GM12878 (cell line): Measurements from ENCODE around the gene GNB5. TPM values are rescaled to one million over a fixed set of nuclear protein-coding genes. Genes with fewer than 3 reads are reported as not detected.

Source experiments
- ASH2L ChIP-seq: fragments of 300-600, 200-600 bp; sonication (generic); IDR thresholded peaks from 2 replicates; pipeline ENCODE4 v1.6.1; 2017; ENCODE audit warnings: low read depth, mild to moderate bottlenecking, borderline replicate concordance
- ATF2 ChIP-seq: IDR thresholded peaks from 2 replicates; pipeline ENCODE4 v1.6.1; 2012; ENCODE audit warnings: low read length, inconsistent platforms
- BCLAF1 ChIP-seq: fragments of 450-650 bp; IDR thresholded peaks from 2 replicates; pipeline ENCODE4 v1.6.1; 2017; ENCODE audit warnings: antibody characterized with exemption, mild to moderate bottlenecking, moderate library complexity
- CBFB ChIP-seq: IDR thresholded peaks from 2 replicates; pipeline ENCODE4 v1.6.1; 2016; ENCODE audit warnings: antibody characterized with exemption, low read depth
- HDGF ChIP-seq: fragments of 450-650 bp; IDR thresholded peaks from 2 replicates; pipeline ENCODE4 v1.6.1; 2016; ENCODE audit warnings: antibody characterized with exemption
- IKZF1 ChIP-seq: fragments of 450-650 bp; conservative IDR thresholded peaks from 2 replicates; pipeline ENCODE4 v1.6.1; 2017; ENCODE audit warnings: antibody characterized with exemption, mild to moderate bottlenecking
- IRF3 ChIP-seq: fragments of 450-650 bp; IDR thresholded peaks from 2 replicates; pipeline ENCODE4 v1.6.1; 2014; ENCODE audit warnings: mild to moderate bottlenecking
- IRF4 ChIP-seq: IDR thresholded peaks from 2 replicates; pipeline ENCODE4 v1.6.1; 2011; ENCODE audit warnings: low read depth, low read length
- KDM1A ChIP-seq: fragments of 200-600 bp; sonication (generic); IDR thresholded peaks from 2 replicates; pipeline ENCODE4 v1.6.1; 2016; ENCODE audit warnings: borderline replicate concordance
- MYB ChIP-seq: fragments of 150-350 bp; IDR thresholded peaks from 2 replicates; pipeline ENCODE4 v1.6.1; 2014; ENCODE audit warnings: mild to moderate bottlenecking, low read depth, low read length, borderline replicate concordance
- NR2F1 ChIP-seq: fragments of 450-650 bp; conservative IDR thresholded peaks from 2 replicates; pipeline ENCODE4 v1.6.1; 2017; ENCODE audit warnings: mild to moderate bottlenecking
- PML ChIP-seq: IDR thresholded peaks from 2 replicates; pipeline ENCODE4 v1.6.1; 2012; ENCODE audit warnings: low read length, inconsistent platforms
- RELB ChIP-seq: fragments of 450-650 bp; IDR thresholded peaks from 2 replicates; pipeline ENCODE4 v1.6.1; 2017; ENCODE audit warnings: low read depth, mild to moderate bottlenecking, moderate library complexity
- SP1 ChIP-seq: IDR thresholded peaks from one replicate; pipeline ENCODE4 v1.6.1; 2011; ENCODE audit warnings: low read depth, low read length
- SREBF2 ChIP-seq: IDR thresholded peaks from 2 replicates; pipeline ENCODE4 v1.6.1; 2012; ENCODE audit warnings: mild to moderate bottlenecking, low read length
- USF1 ChIP-seq: IDR thresholded peaks from 2 replicates; pipeline ENCODE4 v1.6.1; 2011; ENCODE audit warnings: borderline replicate concordance, low read depth, mild to moderate bottlenecking, moderate library complexity, mixed read lengths, low read length; ENCODE audit not compliant: insufficient read depth; ENCODE audit errors: extremely low read length
- ZBTB40 ChIP-seq: fragments of 450-650 bp; IDR thresholded peaks from 2 replicates; pipeline ENCODE4 v1.6.1; 2016; ENCODE audit warnings: mild to moderate bottlenecking, moderate library complexity, borderline replicate concordance
- ZNF384 ChIP-seq: IDR thresholded peaks from 2 replicates; pipeline ENCODE4 v1.6.1; 2012; ENCODE audit warnings: low read depth, mild to moderate bottlenecking, low read length, improper control_type of control experiment, borderline replicate concordance
- polyA plus RNA-seq, 11 experiments: library from polyadenylated mRNA; depleted of rRNA in 4 of 11; unstranded in 6 of 11; stranded (reverse) in 5 of 11; fragments of >200 nt; fragmentation: Nextera tagmentation in 4 of 11; fragmentation: Illumina TruSeq in 1 of 11; extraction: Ambion mirVana in 4 of 11; extraction: Trizol in 1 of 11; gene quantifications; 1 replicate in 1 of 11; 2 replicates in 10 of 11; pipeline versions ENCODE4 v1.2.1 to v1.2.3, GENCODE V29; 2011 to 2016; ENCODE audit warnings: inconsistent platforms in 2 of 11, missing spikeins in 2 of 11, low read depth in 1 of 11
- total RNA-seq, 4 experiments: library from RNA; depleted of rRNA in 3 of 4; stranded (reverse); fragments of >200 nt in 3 of 4; fragmentation: Illumina TruSeq in 1 of 4; extraction: Trizol in 1 of 4; gene quantifications; 2 replicates each; pipeline versions ENCODE4 v1.2.1 to v1.2.3, GENCODE V29; 2013 to 2021

GNB5 gene
- total and polyA plus RNA-seq, 10 of the 15 experiments (the other 5 are each of a cell fraction or from before 2014, with no cell fraction given): 2.4 to 25.9 (median 15.2) TPM

GRCh38 chr15:52115598-52116427, 75.4 kb downstream of the GNB5 start (continued):
- TF ChIP-seq ZBTB40: no peak
- no peak for TF ChIP-seq MYB
- peak; percentile 82 for TF ChIP-seq IKZF1
- no peak for TF ChIP-seq CBFB
- TF ChIP-seq ASH2L: no peak
- TF ChIP-seq NR2F1: peak; percentile 89
- no peak for TF ChIP-seq BCLAF1
- TF ChIP-seq ATF2: no peak
- TF ChIP-seq SREBF2: no peak
- no peak for TF ChIP-seq KDM1A
- no peak for TF ChIP-seq USF1
- no peak for TF ChIP-seq PML
- TF ChIP-seq IRF3: no peak
- no peak for TF ChIP-seq SP1
- no peak for TF ChIP-seq HDGF
- TF ChIP-seq IRF4: no peak
- peak; percentile 37; the same call in 1 of the 2 replicates for TF ChIP-seq RELB
- TF ChIP-seq ZNF384: no peak
